ENCODE measurements around the gene MPP1.

Gene MPP1

GRCh38 chrX:154800478-154801210, 4.6 kb downstream of the MPP1 start:
- H4K20me1 ChIP-seq (ENCODE audit: insufficient read depth), result no peaks in the 10 kb centered on the region
- no peak overlapping the region for H2AFZ ChIP-seq (ENCODE audit: low read depth)
- no peak overlapping the region for H3K9ac ChIP-seq
- H3K36me3 ChIP-seq (ENCODE audit: insufficient read depth), result no peaks in the 10 kb centered on the region
- H3K27me3 ChIP-seq (ENCODE audit: insufficient read depth, low read depth), result no peaks in the 10 kb centered on the region
- H3K27ac ChIP-seq, result no peak overlapping the region
- no peak overlapping the region for H3K4me3 ChIP-seq (IDR thresholded peaks at IDR 0.05; ENCODE audit: insufficient read depth, low read depth, low read length)
- no peak overlapping the region for H3K4me2 ChIP-seq
- H3K4me1 ChIP-seq (ENCODE audit: low read depth, poor library complexity, severe bottlenecking), result no peaks in the 10 kb centered on the region
- no peaks in the 10 kb centered on the region for H3K79me2 ChIP-seq (ENCODE audit: insufficient read depth, low read depth)
- TF ChIP-seq CTCF (conservative IDR thresholded peaks at IDR 0.05; ENCODE audit: low read depth, low read length), result no peak

DNA sequence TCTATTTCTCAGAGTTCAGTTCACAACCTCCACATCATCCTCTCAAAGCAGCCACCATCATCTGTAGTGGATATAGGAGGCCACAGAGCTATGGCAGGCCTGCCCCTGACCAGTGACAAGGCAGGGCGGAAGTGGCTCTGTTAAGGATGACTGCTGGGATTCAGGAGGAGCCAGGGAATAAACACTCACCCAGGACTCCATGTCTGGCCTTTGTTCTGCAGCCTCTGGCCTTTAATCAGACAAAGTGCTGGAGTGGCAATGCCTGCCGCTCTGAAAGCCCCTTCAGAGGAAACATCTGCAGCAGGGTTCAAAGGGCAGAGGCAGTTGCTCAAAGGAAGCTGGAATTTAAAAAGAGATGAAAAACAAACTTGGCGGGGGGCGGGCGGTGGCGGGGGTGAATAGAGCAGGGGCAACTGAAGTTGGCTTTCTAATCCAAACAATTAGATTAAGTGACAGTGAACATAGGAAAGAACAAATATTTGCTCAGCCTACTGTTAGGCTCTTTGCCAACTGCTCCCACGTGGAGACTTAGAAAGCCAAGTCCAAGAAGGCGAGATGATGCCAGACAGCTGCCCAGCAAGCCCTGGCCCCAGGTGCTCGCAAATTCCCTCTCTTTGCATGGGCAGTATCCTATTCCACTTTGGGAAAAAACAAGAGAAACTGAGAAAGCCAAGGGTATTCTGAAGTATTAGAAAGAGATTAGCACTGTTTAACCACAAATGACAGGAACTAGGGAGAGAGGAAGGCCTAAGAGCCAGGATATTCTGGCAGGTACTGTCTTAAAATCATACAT, 5.5 kb downstream of the MPP1 start:
- Histone ChIP-seq H3K9ac (no peak overlapping the region), H4K20me1 (ENCODE audit: insufficient read depth) (no peaks in the 10 kb centered on the region), H3K27me3 (ENCODE audit: insufficient read depth, low read depth) (no peaks in the 10 kb centered on the region), H3K79me2 (ENCODE audit: insufficient read depth, low read depth) (no peaks in the 10 kb centered on the region), H2AFZ (ENCODE audit: low read depth) (no peak overlapping the region), H3K36me3 (ENCODE audit: insufficient read depth) (no peaks in the 10 kb centered on the region), H3K4me2 (no peak overlapping the region), H3K4me3 (IDR thresholded peaks at IDR 0.05; ENCODE audit: insufficient read depth, low read depth, low read length) (no peak overlapping the region), H3K27ac (no peak overlapping the region), H3K4me1 (ENCODE audit: low read depth, poor library complexity, severe bottlenecking) (no peaks in the 10 kb centered on the region)
- no peak for TF ChIP-seq CTCF (conservative IDR thresholded peaks at IDR 0.05; ENCODE audit: low read depth, low read length)

GRCh38 chrX:154797006-154797405, 8.3 kb downstream of the MPP1 start:
- no peak for TF ChIP-seq CTCF (conservative IDR thresholded peaks at IDR 0.05; ENCODE audit: low read depth, low read length)
- Histone ChIP-seq H3K4me2 (no peak overlapping the region), H3K27me3 (ENCODE audit: insufficient read depth, low read depth) (no peaks in the 10 kb centered on the region), H3K79me2 (ENCODE audit: insufficient read depth, low read depth) (no peaks in the 10 kb centered on the region), H4K20me1 (ENCODE audit: insufficient read depth) (no peaks in the 10 kb centered on the region), H3K36me3 (ENCODE audit: insufficient read depth) (no peaks in the 10 kb centered on the region), H3K4me1 (ENCODE audit: low read depth, poor library complexity, severe bottlenecking) (no peaks in the 10 kb centered on the region), H3K27ac (no peak overlapping the region), H2AFZ (ENCODE audit: low read depth) (no peak overlapping the region), H3K9ac (no peak overlapping the region), H3K4me3 (IDR thresholded peaks at IDR 0.05; ENCODE audit: insufficient read depth, low read depth, low read length) (no peak overlapping the region)

- Histone ChIP-seq H3K4me3 (IDR thresholded peaks at IDR 0.05; ENCODE audit: insufficient read depth, low read depth, low read length) (no peak overlapping the region), H3K27me3 (ENCODE audit: insufficient read depth, low read depth) (no peaks in the 10 kb centered on the region), H3K79me2 (ENCODE audit: insufficient read depth, low read depth) (no peaks in the 10 kb centered on the region), H2AFZ (ENCODE audit: low read depth) (no peak overlapping the region), H4K20me1 (ENCODE audit: insufficient read depth) (no peaks in the 10 kb centered on the region), H3K36me3 (ENCODE audit: insufficient read depth) (no peaks in the 10 kb centered on the region), H3K9ac (no peak overlapping the region), H3K4me2 (no peak overlapping the region), H3K4me1 (ENCODE audit: low read depth, poor library complexity, severe bottlenecking) (no peaks in the 10 kb centered on the region), H3K27ac (no peak overlapping the region)
- no peak for TF ChIP-seq CTCF (conservative IDR thresholded peaks at IDR 0.05; ENCODE audit: low read depth, low read length)
Measured at GRCh38 chrX:154795016-154795415, 10.3 kb downstream of the MPP1 start.
